Smooth muscle cell (in vitro differentiated cells): ENCODE results near the gene ZNF804A. TPM values are rescaled to one million over a fixed set of nuclear protein-coding genes. Genes with fewer than 3 reads are reported as not detected.

Experiments
- DNase-seq: peaks from one replicate; lab custom pipeline; 2025; ENCODE audit not compliant: unreplicated experiment; lab: John Stamatoyannopoulos, UW
- H2AFZ ChIP-seq: fragments of 200-600 bp; sonication (generic); 2 replicates; pipeline ENCODE4 v1.6.0; 2016; ENCODE audit warnings: antibody characterized with exemption, low read depth, mild to moderate bottlenecking
- H3F3A ChIP-seq: fragments of 200-600 bp; sonication (generic); 2 replicates; pipeline ENCODE4 v1.6.0; 2017; ENCODE audit warnings: antibody characterized with exemption, low read depth
- H3K27ac ChIP-seq: fragments of 200-600 bp; sonication (generic); 2 replicates; pipeline ENCODE4 v1.5.1; 2016; ENCODE audit warnings: low read depth, mild to moderate bottlenecking
- H3K27me3 ChIP-seq: fragments of 200-600 bp; sonication (generic); 2 replicates; pipeline ENCODE4 v1.6.1; 2016; ENCODE audit warnings: low read depth, mild to moderate bottlenecking
- H3K36me3 ChIP-seq: fragments of 200-600 bp; sonication (generic); 2 replicates; pipeline ENCODE4 v1.5.1; 2016; ENCODE audit warnings: low read depth
- H3K4me1 ChIP-seq: fragments of 200-600 bp; sonication (generic); 2 replicates; pipeline ENCODE4 v1.5.1; 2016; ENCODE audit warnings: low read depth
- H3K4me2 ChIP-seq: fragments of 200-600 bp; sonication (generic); 2 replicates; pipeline ENCODE4 v1.6.0; 2016; ENCODE audit warnings: mild to moderate bottlenecking
- H3K4me3 ChIP-seq: fragments of 200-600 bp; sonication (generic); 2 replicates; pipeline ENCODE4 v1.5.1; 2016; ENCODE audit warnings: mild to moderate bottlenecking
- H3K79me2 ChIP-seq: fragments of 200-600 bp; sonication (generic); 2 replicates; pipeline ENCODE4 v1.6.0; 2016; ENCODE audit warnings: low read depth, mild to moderate bottlenecking
- H3K9ac ChIP-seq: fragments of 200-600 bp; sonication (generic); 2 replicates; pipeline ENCODE4 v1.6.0; 2016; ENCODE audit warnings: low read depth
- H3K9me3 ChIP-seq: fragments of 200-600 bp; sonication (generic); replicated peaks from 2 replicates; pipeline ENCODE4 v1.5.1; 2016; ENCODE audit warnings: low read depth
- H4K20me1 ChIP-seq: fragments of 200-600 bp; sonication (generic); 2 replicates; pipeline ENCODE4 v1.6.0; 2016; ENCODE audit warnings: low read depth
- CTCF ChIP-seq: fragments of 200-600 bp; sonication (generic); IDR thresholded peaks from 2 replicates; pipeline ENCODE4 v1.5.1; 2017; ENCODE audit warnings: borderline replicate concordance, mild to moderate bottlenecking, antibody characterized with exemption; ENCODE audit not compliant: insufficient read depth, poor library complexity, severe bottlenecking
- WGBS: methylation state at CpG from one replicate; pipeline ENCODE4 v1.1.7; 2016; ENCODE audit warnings: low lambda C conversion rate; 5-methylcytosine and 5-hydroxymethylcytosine counted together
- polyA plus RNA-seq: library from polyadenylated mRNA; unstranded; fragments of >200 nt; fragmentation: Nextera tagmentation; extraction: Ambion mirVana; gene quantifications from 2 replicates; pipeline ENCODE4 v1.2.1, GENCODE V29; 2016
- total RNA-seq: library from RNA; depleted of rRNA; stranded (reverse); fragments of >200 nt; gene quantifications from 2 replicates; pipeline ENCODE4 v1.2.3, GENCODE V29; 2014

ZNF804A gene
- total and polyA plus RNA-seq, 2 experiments from 2014 or later: 1.0 to 1.3 TPM

- H3K4me2 ChIP-seq: no peak overlapping the region
- DNase-seq: no peak
- H3K79me2 ChIP-seq: no peaks in the 10 kb centered on the region
- H3K4me3 ChIP-seq: no peak overlapping the region
- no peak for TF ChIP-seq CTCF
- no peaks in the 10 kb centered on the region for H3K9me3 ChIP-seq
- 94% methylated on average over 5 of the region's 5 CpGs for WGBS
- H3F3A ChIP-seq: no peaks in the 10 kb centered on the region
- H3K27ac ChIP-seq: no peak overlapping the region
- H3K4me1 ChIP-seq: no peaks in the 10 kb centered on the region
- H3K9ac ChIP-seq: no peak overlapping the region
- H2AFZ ChIP-seq: no peak overlapping the region
- no peaks in the 10 kb centered on the region for H3K27me3 ChIP-seq
- no peaks in the 10 kb centered on the region for H4K20me1 ChIP-seq
- H3K36me3 ChIP-seq: no peaks in the 10 kb centered on the region
Observed at GRCh38 chr2:184555352-184555751, 43.0 kb upstream of the ZNF804A start.

- no peak for DNase-seq
- Histone ChIP-seq H3K9me3 (no peaks in the 10 kb centered on the region), H3K4me3 (no peak overlapping the region), H3K4me2 (no peak overlapping the region), H3F3A (no peaks in the 10 kb centered on the region), H3K9ac (no peak overlapping the region), H3K4me1 (no peaks in the 10 kb centered on the region), H3K27me3 (no peaks in the 10 kb centered on the region), H3K27ac (no peak overlapping the region), H4K20me1 (no peaks in the 10 kb centered on the region), H3K79me2 (no peaks in the 10 kb centered on the region), H3K36me3 (no peaks in the 10 kb centered on the region), H2AFZ (no peak overlapping the region)
- 69% methylated on average over 1 of the region's 1 CpG for WGBS
- TF ChIP-seq CTCF: no peak
Observed at GRCh38 chr2:184556639-184557038, 41.7 kb upstream of the ZNF804A start.

- 81% methylated on average over 5 of the region's 5 CpGs for WGBS
- no peak for DNase-seq
Observed at GRCh38 chr2:184558713-184559464, 39.4 kb upstream of the ZNF804A start.

More at GRCh38 chr2:184558713-184559464, 39.4 kb upstream of the ZNF804A start:
- no peaks in the 10 kb centered on the region for H3K4me1 ChIP-seq
- no peaks in the 10 kb centered on the region for H3K27me3 ChIP-seq
- no peak overlapping the region for H3K4me3 ChIP-seq
- TF ChIP-seq CTCF: no peak
- H4K20me1 ChIP-seq: no peaks in the 10 kb centered on the region
- no peak overlapping the region for H3K27ac ChIP-seq
- H3K9ac ChIP-seq: no peak overlapping the region
- no peaks in the 10 kb centered on the region for H3F3A ChIP-seq
- H3K36me3 ChIP-seq: no peaks in the 10 kb centered on the region
- H2AFZ ChIP-seq: no peak overlapping the region
- no peaks in the 10 kb centered on the region for H3K9me3 ChIP-seq
- no peaks in the 10 kb centered on the region for H3K79me2 ChIP-seq
- no peak overlapping the region for H3K4me2 ChIP-seq
